Body of pancreas (tissue), 4 donors: ENCODE results near the gene RUBCN.
"Not testable (repeated sequence)": the region's sequence is repeated elsewhere in the genome, so short reads cannot be mapped to it uniquely, and the experiment has no call there.

Source experiments
- POLR2A ChIP-seq, 3 donors: fragments of 450-650 bp; IDR thresholded peaks; one replicate each; pipeline ENCODE4 v1.6.1; 2016; ENCODE audit warnings: antibody characterized with exemption in 3 of 3, mild to moderate bottlenecking in 2 of 3
- TF ChIP-seq, protein P1 (sequence below), 7 experiments: fragments of 450-650 bp in 4 of 7; fragments of 200-600 bp in 3 of 7; sonication (generic) in 3 of 7; IDR thresholded peaks; one replicate each; pipeline ENCODE4 v1.5.1; 2016 to 2019; ENCODE audit warnings: antibody characterized with exemption in 7 of 7

DNA sequence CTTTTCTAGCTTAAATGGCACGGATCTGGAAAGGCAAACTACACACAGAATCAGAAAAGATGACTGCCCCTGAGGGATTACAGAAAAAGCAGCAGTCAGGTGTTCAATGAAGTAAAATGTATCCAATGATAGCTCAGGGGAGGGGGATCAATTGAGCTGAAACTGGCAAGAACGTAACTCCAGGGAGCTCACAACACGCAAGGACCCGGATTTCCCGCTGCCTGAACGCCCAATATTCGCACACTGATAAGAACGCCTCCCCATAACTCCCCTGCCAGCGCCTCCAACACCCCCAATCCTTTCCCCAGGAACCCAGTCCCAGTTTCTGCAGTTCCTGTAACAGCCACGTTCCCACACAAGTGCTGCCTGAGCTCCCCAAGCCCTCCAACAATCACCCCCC, 83.8 kb downstream of the RUBCN start:
- TF ChIP-seq, protein P1, sequence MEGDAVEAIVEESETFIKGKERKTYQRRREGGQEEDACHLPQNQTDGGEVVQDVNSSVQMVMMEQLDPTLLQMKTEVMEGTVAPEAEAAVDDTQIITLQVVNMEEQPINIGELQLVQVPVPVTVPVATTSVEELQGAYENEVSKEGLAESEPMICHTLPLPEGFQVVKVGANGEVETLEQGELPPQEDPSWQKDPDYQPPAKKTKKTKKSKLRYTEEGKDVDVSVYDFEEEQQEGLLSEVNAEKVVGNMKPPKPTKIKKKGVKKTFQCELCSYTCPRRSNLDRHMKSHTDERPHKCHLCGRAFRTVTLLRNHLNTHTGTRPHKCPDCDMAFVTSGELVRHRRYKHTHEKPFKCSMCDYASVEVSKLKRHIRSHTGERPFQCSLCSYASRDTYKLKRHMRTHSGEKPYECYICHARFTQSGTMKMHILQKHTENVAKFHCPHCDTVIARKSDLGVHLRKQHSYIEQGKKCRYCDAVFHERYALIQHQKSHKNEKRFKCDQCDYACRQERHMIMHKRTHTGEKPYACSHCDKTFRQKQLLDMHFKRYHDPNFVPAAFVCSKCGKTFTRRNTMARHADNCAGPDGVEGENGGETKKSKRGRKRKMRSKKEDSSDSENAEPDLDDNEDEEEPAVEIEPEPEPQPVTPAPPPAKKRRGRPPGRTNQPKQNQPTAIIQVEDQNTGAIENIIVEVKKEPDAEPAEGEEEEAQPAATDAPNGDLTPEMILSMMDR (IDR thresholded peaks at IDR 0.05): not testable (repeated sequence)
- TF ChIP-seq POLR2A (IDR thresholded peaks at IDR 0.05): not testable (repeated sequence)
